ENCODE data around the gene CMPK1.

Gene CMPK1

DNA sequence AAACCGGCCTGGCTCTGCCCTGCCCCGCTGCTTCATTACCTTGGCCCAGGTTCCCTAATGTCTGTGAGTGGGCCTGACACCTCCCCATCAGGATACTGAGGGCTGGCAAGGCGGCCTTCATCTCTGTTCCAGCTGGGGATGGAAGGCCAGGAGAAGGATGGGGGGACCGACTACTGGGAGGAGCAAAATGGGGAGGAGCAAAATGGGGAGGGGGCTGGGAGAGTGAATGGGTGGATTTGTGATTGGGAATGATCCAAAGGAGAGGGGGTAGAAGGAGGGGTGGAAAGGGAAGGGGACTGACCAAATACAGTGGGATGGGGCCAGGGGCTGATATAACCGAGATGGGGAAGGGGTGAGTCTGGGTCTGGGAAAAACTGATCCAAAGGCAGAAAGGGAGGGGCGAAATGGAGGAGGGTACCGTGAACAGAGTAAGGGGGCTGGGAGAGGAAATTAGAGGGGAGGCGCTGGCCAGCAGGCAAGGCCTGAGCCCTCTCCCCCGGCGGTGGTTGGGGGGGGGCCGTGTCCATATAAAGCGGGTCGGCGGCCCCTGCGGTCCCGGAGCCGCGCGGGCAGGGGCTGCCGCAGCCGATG lies 82.2 kb downstream of the CMPK1 start, which contains the start of gene FOXE3:
Gene FOXE3 (plus strand): TSS at position 558 of the 591 bp plus-strand sequence. CDS start 31 bp downstream, at position 589.
- TF ChIP-seq, protein P1, sequence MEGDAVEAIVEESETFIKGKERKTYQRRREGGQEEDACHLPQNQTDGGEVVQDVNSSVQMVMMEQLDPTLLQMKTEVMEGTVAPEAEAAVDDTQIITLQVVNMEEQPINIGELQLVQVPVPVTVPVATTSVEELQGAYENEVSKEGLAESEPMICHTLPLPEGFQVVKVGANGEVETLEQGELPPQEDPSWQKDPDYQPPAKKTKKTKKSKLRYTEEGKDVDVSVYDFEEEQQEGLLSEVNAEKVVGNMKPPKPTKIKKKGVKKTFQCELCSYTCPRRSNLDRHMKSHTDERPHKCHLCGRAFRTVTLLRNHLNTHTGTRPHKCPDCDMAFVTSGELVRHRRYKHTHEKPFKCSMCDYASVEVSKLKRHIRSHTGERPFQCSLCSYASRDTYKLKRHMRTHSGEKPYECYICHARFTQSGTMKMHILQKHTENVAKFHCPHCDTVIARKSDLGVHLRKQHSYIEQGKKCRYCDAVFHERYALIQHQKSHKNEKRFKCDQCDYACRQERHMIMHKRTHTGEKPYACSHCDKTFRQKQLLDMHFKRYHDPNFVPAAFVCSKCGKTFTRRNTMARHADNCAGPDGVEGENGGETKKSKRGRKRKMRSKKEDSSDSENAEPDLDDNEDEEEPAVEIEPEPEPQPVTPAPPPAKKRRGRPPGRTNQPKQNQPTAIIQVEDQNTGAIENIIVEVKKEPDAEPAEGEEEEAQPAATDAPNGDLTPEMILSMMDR (IDR thresholded peaks at IDR 0.05; ENCODE audit: low read length, missing control alignments) = no peak
- peak within 1 kb of the TSS; percentile 12 for H3K4me3 ChIP-seq (replicated peaks; ENCODE audit: low read depth, low read length)
- DNase-seq (ENCODE audit: low read depth) = no peak

DNA sequence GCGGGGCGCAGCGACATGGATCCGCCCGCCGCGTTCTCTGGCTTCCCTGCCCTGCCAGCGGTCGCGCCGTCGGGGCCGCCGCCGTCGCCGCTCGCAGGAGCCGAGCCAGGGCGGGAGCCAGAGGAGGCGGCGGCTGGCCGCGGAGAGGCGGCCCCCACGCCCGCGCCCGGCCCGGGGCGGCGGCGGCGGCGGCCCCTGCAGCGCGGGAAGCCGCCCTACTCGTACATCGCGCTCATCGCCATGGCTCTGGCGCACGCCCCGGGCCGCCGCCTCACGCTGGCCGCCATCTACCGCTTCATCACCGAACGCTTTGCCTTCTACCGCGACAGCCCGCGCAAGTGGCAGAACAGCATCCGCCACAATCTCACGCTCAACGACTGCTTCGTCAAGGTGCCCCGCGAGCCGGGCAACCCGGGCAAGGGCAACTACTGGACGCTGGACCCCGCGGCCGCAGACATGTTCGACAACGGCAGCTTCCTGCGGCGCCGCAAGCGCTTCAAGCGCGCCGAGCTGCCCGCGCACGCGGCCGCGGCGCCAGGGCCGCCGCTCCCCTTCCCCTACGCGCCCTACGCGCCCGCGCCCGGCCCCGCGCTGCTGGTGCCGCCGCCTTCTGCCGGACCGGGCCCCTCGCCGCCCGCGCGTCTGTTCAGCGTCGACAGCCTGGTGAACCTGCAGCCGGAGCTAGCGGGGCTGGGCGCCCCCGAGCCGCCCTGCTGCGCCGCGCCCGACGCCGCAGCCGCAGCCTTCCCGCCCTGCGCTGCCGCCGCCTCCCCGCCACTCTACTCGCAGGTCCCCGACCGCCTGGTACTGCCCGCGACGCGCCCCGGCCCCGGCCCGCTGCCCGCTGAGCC lies 83.0 kb downstream of the CMPK1 start:
- TF ChIP-seq, protein P1 (IDR thresholded peaks at IDR 0.05; ENCODE audit: low read length, missing control alignments) = no peak
- DNase-seq (ENCODE audit: low read depth) = no peak
- peak overlapping the region; percentile 12 for H3K4me3 ChIP-seq (replicated peaks; ENCODE audit: low read depth, low read length)

DNA sequence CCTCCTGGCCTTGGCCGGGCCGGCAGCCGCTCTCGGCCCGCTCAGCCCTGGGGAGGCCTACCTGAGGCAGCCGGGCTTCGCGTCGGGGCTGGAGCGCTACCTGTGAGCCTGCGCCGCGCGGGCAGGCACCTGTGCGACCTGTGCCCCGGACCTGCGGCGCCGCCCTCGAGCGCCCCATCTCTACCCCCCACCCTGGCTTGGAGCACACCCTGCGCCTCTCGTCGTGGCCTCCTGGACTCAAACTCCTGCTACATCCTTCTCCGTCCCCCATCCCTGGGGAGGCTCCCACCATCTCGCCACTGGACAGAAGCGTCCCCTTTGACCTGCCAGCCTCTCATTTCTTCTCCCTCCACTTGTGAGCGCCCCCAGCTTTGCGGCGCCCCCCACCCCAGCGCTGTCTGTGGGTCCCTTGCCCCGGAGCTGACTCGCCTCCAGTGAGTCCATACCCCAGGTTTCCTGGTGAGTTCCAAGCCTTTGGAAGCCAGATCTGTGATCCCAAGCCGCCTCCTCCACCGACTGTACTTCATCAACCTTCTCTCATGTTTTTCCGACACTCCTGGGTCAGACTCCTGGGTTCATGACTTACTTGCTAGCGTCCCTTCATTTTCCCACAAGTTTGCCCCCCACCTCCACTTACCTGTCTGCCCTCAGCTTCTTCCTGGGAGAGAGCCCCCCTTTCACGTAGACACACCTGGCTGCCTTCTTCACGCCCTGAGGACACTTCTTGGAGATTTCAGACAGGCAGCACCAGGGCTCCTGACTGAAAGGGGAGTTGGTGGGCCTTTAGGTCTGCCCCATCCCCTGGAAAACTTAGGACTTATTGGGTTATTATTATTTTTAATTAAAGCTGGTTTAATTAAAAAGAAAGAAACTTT lies 83.8 kb downstream of the CMPK1 start:
- TF ChIP-seq, protein P1 (IDR thresholded peaks at IDR 0.05; ENCODE audit: low read length, missing control alignments) = no peak

DNA sequence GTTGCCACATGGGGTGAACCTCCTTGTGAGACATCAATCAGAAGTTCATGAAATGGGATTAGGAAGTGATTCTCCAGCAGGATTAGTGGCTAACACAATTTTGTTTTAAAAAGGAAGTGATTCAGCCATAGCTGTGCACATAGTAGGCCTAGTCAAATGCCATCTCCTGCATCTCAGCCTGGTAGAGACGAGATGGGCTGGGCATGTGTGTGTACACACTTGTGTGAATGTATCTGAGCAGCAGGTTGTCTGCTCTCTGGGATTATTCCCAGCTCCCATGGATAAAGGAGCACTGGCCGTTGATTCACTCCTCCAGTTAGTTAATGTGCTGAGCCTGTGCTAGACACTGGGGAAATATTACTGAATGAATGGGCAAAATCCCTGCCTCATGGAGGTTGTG lies 84.5 kb downstream of the CMPK1 start:
- TF ChIP-seq, protein P1 (IDR thresholded peaks at IDR 0.05; ENCODE audit: low read length, missing control alignments) = no peak
- no peak overlapping the region for H3K4me3 ChIP-seq (replicated peaks; ENCODE audit: low read depth, low read length)
- DNase-seq (ENCODE audit: low read depth) = no peak

More for the DNA sequence above, 83.8 kb downstream of the CMPK1 start:
- DNase-seq (ENCODE audit: low read depth) = no peak
- no peak overlapping the region for H3K4me3 ChIP-seq (replicated peaks; ENCODE audit: low read depth, low read length)

DNA sequence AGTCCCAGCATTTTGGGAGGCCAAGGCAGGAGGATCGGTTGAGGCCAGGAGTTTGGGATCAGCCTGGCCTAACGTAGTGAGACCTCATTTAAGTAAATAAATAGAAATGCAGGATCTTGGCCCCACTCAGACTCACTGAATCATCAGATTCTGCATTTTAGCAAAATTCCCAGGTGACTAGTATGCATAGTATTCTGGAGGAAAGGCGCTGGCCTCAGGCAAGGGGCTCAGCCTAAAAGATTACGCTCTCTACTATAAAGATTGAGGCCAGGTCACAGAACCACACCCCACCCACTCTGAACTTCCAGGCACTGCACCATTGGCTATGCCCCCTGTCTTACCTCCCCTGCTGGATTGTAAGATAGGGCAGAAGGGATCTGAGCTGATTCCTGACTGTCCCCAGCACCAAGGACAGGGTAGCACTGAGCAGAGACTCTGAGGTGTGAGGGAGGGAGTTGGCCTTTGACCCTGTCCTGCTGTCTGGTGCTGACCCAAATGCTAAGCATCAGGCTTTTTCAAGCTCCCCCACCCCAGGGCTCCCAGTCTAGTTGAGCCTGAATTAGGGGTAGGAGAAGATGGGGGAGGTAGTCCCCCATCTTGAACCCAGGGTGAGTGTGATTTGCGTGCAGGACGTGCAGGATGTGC lies 85.2 kb downstream of the CMPK1 start:
- H3K4me3 ChIP-seq (replicated peaks; ENCODE audit: low read depth, low read length) = no peak overlapping the region
- no peak for DNase-seq (ENCODE audit: low read depth)
- TF ChIP-seq, protein P1 (IDR thresholded peaks at IDR 0.05; ENCODE audit: low read length, missing control alignments) = no peak

DNA sequence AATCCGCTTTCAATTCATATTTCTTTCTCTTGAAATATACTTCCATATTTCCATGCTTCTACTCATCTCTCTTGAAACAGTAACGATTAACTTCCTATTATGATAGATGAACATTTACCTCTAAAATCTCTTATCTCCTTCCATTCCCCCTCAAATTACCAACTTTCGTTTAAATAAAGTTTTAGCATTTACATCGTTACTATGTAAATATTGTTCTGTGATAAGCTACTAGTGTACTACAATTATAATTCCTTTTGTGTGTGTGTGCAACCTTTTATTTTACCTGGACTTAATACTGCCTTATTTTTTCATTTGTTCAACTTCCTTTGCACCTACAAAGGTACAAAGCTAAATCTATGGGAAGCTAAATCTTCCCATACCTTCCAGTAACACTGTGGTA lies 87.0 kb downstream of the CMPK1 start:
- DNase-seq (ENCODE audit: low read depth) = no peak
- H3K4me3 ChIP-seq (replicated peaks; ENCODE audit: low read depth, low read length) = no peak overlapping the region
- TF ChIP-seq, protein P1 (IDR thresholded peaks at IDR 0.05; ENCODE audit: low read length, missing control alignments) = no peak

All from fibroblast of pulmonary artery (primary cell).